H1 (cell line): ENCODE results near the gene HCST. TPM values are rescaled to one million over a fixed set of nuclear protein-coding genes. Genes with fewer than 3 reads are reported as not detected.

Source experiments
- CBX8 ChIP-seq: fragments of 300-800, 300-1000 bp; sonication (generic); IDR thresholded peaks from 2 replicates; pipeline ENCODE4 v1.7.1; 2016; ENCODE audit warnings: low read depth, low read length, borderline replicate concordance
- CHD2 ChIP-seq: IDR thresholded peaks from 2 replicates; pipeline ENCODE4 v1.6.1; 2012; ENCODE audit warnings: low read length, improper control_type of control experiment
- CREB1 ChIP-seq: IDR thresholded peaks from 2 replicates; pipeline ENCODE4 v1.6.1; 2012; ENCODE audit warnings: inconsistent platforms
- CTBP2 ChIP-seq: IDR thresholded peaks from 2 replicates; pipeline ENCODE4 v1.7.0; 2011; ENCODE audit warnings: borderline replicate concordance, mild to moderate bottlenecking, moderate library complexity, mixed read lengths, low read length; ENCODE audit not compliant: insufficient read depth, insufficient read length
- FOSL1 ChIP-seq: IDR thresholded peaks from 2 replicates; pipeline ENCODE4 v1.6.1; 2011; ENCODE audit warnings: mild to moderate bottlenecking, low read depth, low read length, moderate library complexity; ENCODE audit not compliant: insufficient read depth
- GTF2F1 ChIP-seq: IDR thresholded peaks from 2 replicates; pipeline ENCODE4 v1.6.1; 2012; ENCODE audit warnings: low read depth, low read length, improper control_type of control experiment, borderline replicate concordance
- KDM4A ChIP-seq: IDR thresholded peaks from one replicate; pipeline ENCODE4 v1.7.1; 2012; ENCODE audit warnings: low read depth, mild to moderate bottlenecking, moderate library complexity, low read length, inconsistent platforms; ENCODE audit not compliant: severe bottlenecking
- PHF8 ChIP-seq: fragments of 200-600 bp; sonication (generic); conservative IDR thresholded peaks from 2 replicates; pipeline ENCODE4 v1.7.1; 2012; ENCODE audit warnings: low read depth, mild to moderate bottlenecking, inconsistent platforms, low read length, moderate library complexity
- RBBP5 ChIP-seq: IDR thresholded peaks from 2 replicates; pipeline ENCODE4 v1.7.1; 2012; ENCODE audit warnings: low read depth, mild to moderate bottlenecking, inconsistent platforms, low read length, moderate library complexity, borderline replicate concordance
- SAP30 ChIP-seq: fragments of 300-600 bp; sonication (generic); IDR thresholded peaks from 2 replicates; pipeline ENCODE4 v1.7.1; 2012; ENCODE audit warnings: low read length, moderate library complexity, mild to moderate bottlenecking, inconsistent platforms; ENCODE audit not compliant: insufficient read depth, insufficient replicate concordance
- SP1 ChIP-seq: IDR thresholded peaks from 2 replicates; pipeline ENCODE4 v1.6.1; 2011; ENCODE audit warnings: low read depth, low read length
- SP4 ChIP-seq: IDR thresholded peaks from 2 replicates; pipeline ENCODE4 v1.6.1; 2012; ENCODE audit warnings: low read length, inconsistent platforms
- TAF1 ChIP-seq: IDR thresholded peaks from 2 replicates; pipeline ENCODE4 v1.6.1; 2011; ENCODE audit warnings: mild to moderate bottlenecking, low read depth, low read length
- TBP ChIP-seq: IDR thresholded peaks from 2 replicates; pipeline ENCODE4 v1.6.1; 2011; ENCODE audit warnings: low read depth, low read length, improper control_type of control experiment
- TEAD4 ChIP-seq: IDR thresholded peaks from 2 replicates; pipeline ENCODE4 v1.6.1; 2012; ENCODE audit warnings: low read depth, low read length, inconsistent platforms, mixed read lengths
- polyA plus RNA-seq, 7 experiments: library from polyadenylated mRNA; depleted of rRNA in 3 of 7; stranded (reverse) in 5 of 7; unstranded in 2 of 7; fragments of >200 nt in 5 of 7; fragments of 200-250 nt in 2 of 7; gene quantifications; 1 replicate in 5 of 7; 2 replicates in 1 of 7; 4 replicates in 1 of 7; pipeline versions ENCODE4 v1.2.1 to v1.2.3, GENCODE V29; 2011 to 2013; ENCODE audit warnings: missing spikeins in 2 of 7, mixed read lengths in 2 of 7
- total RNA-seq: library from RNA; stranded (reverse); fragmentation: NEBNext Ultra II Directional; extraction: Animal tissue kit (Norgen Biotek cat#: 25700); gene quantifications from 2 replicates; pipeline ENCODE4 v1.2.1, GENCODE V29; 2021
- TF ChIP-seq, protein P1 (sequence below): IDR thresholded peaks from 2 replicates; pipeline ENCODE4 v1.6.1; 2011; ENCODE audit warnings: low read length, improper control_type of control experiment
- TF ChIP-seq, protein P2 (sequence below): IDR thresholded peaks from 2 replicates; pipeline ENCODE4 v1.6.1; 2011; ENCODE audit warnings: low read depth, mild to moderate bottlenecking, low read length; ENCODE audit not compliant: insufficient read depth

HCST gene
- total and polyA plus RNA-seq, 2 of the 8 experiments (the other 6 are each of a cell fraction or from before 2014, with no cell fraction given), result 2.8 TPM; not detected in 1

DNA sequence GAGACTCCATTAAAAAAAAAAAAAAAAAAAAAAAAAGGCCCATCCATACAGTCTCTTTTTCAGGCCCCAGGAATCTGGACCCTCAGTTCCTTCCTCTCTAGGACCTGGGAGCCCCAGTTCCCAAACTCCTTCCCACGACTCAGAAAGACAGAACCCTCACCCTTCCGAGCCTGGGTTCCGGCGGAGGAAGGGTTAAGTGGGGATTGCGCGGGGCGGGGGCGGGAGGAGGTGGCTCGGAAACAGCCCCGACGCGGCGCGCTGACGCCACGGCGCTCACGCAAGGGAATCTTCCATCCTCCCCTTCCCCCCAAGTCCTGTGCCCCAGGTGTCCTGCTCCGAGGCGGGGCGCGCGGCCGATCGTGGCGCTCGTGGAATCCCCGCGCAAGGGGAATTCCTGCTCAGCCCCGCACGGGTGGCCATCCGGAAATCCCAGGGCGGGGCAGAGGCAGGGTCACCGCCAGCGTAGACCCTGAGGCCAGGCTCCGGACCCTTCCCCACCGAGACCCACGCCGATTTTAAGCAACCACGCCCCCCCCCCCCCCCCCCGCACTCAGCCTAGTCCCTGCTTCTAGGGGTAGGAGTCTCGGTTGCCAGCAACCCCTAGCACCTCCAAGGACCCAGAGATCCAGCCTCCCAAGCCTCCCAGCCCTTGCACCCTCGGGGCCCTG lies 2.6 kb upstream of the HCST start (continued):
- no peak; the same call in 1 of the 2 replicates for TF ChIP-seq RBBP5
- TF ChIP-seq TEAD4, result no peak
- TF ChIP-seq CHD2, result no peak
- TF ChIP-seq, protein P1, sequence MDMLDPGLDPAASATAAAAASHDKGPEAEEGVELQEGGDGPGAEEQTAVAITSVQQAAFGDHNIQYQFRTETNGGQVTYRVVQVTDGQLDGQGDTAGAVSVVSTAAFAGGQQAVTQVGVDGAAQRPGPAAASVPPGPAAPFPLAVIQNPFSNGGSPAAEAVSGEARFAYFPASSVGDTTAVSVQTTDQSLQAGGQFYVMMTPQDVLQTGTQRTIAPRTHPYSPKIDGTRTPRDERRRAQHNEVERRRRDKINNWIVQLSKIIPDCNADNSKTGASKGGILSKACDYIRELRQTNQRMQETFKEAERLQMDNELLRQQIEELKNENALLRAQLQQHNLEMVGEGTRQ, result no peak
- TF ChIP-seq PHF8, result no peak
- no peak for TF ChIP-seq CTBP2
- peak; percentile 81 for TF ChIP-seq CREB1
- TF ChIP-seq SP4, result no peak
- TF ChIP-seq, protein P2, sequence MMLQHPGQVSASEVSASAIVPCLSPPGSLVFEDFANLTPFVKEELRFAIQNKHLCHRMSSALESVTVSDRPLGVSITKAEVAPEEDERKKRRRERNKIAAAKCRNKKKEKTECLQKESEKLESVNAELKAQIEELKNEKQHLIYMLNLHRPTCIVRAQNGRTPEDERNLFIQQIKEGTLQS, result no peak
- TF ChIP-seq KDM4A, result peak; percentile 9
- no peak for TF ChIP-seq SAP30
- TF ChIP-seq TAF1, result peak; percentile 26; the same call in 1 of the 2 replicates
- TF ChIP-seq FOSL1, result 0 out of 2 replicates have a peak, but pooled peaks have one; percentile 31
- peak; percentile 27; the same call in 1 of the 2 replicates for TF ChIP-seq SP1
- no peak for TF ChIP-seq TBP
- no peak for TF ChIP-seq GTF2F1
- TF ChIP-seq CBX8, result no peak
